Smooth muscle cell (in vitro differentiated cells): ENCODE results near the gene ELP4. TPM values are rescaled to one million over a fixed set of nuclear protein-coding genes. Genes with fewer than 3 reads are reported as not detected.
"Not testable (repeated sequence)": the region's sequence is repeated elsewhere in the genome, so short reads cannot be mapped to it uniquely, and the experiment has no call there.

Experiments used
- DNase-seq: peaks from one replicate; lab custom pipeline; 2025; ENCODE audit not compliant: unreplicated experiment; lab: John Stamatoyannopoulos, UW
- H2AFZ ChIP-seq: fragments of 200-600 bp; sonication (generic); 2 replicates; pipeline ENCODE4 v1.6.0; 2016; ENCODE audit warnings: antibody characterized with exemption, low read depth, mild to moderate bottlenecking
- H3F3A ChIP-seq: fragments of 200-600 bp; sonication (generic); 2 replicates; pipeline ENCODE4 v1.6.0; 2017; ENCODE audit warnings: antibody characterized with exemption, low read depth
- H3K27ac ChIP-seq: fragments of 200-600 bp; sonication (generic); 2 replicates; pipeline ENCODE4 v1.5.1; 2016; ENCODE audit warnings: low read depth, mild to moderate bottlenecking
- H3K27me3 ChIP-seq: fragments of 200-600 bp; sonication (generic); 2 replicates; pipeline ENCODE4 v1.6.1; 2016; ENCODE audit warnings: low read depth, mild to moderate bottlenecking
- H3K36me3 ChIP-seq: fragments of 200-600 bp; sonication (generic); 2 replicates; pipeline ENCODE4 v1.5.1; 2016; ENCODE audit warnings: low read depth
- H3K4me1 ChIP-seq: fragments of 200-600 bp; sonication (generic); 2 replicates; pipeline ENCODE4 v1.5.1; 2016; ENCODE audit warnings: low read depth
- H3K4me2 ChIP-seq: fragments of 200-600 bp; sonication (generic); 2 replicates; pipeline ENCODE4 v1.6.0; 2016; ENCODE audit warnings: mild to moderate bottlenecking
- H3K4me3 ChIP-seq: fragments of 200-600 bp; sonication (generic); 2 replicates; pipeline ENCODE4 v1.5.1; 2016; ENCODE audit warnings: mild to moderate bottlenecking
- H3K79me2 ChIP-seq: fragments of 200-600 bp; sonication (generic); 2 replicates; pipeline ENCODE4 v1.6.0; 2016; ENCODE audit warnings: low read depth, mild to moderate bottlenecking
- H3K9ac ChIP-seq: fragments of 200-600 bp; sonication (generic); 2 replicates; pipeline ENCODE4 v1.6.0; 2016; ENCODE audit warnings: low read depth
- H3K9me3 ChIP-seq: fragments of 200-600 bp; sonication (generic); replicated peaks from 2 replicates; pipeline ENCODE4 v1.5.1; 2016; ENCODE audit warnings: low read depth
- H4K20me1 ChIP-seq: fragments of 200-600 bp; sonication (generic); 2 replicates; pipeline ENCODE4 v1.6.0; 2016; ENCODE audit warnings: low read depth
- WGBS: methylation state at CpG from one replicate; pipeline ENCODE4 v1.1.7; 2016; ENCODE audit warnings: low lambda C conversion rate; 5-methylcytosine and 5-hydroxymethylcytosine counted together
- polyA plus RNA-seq: library from polyadenylated mRNA; unstranded; fragments of >200 nt; fragmentation: Nextera tagmentation; extraction: Ambion mirVana; gene quantifications from 2 replicates; pipeline ENCODE4 v1.2.1, GENCODE V29; 2016
- total RNA-seq: library from RNA; depleted of rRNA; stranded (reverse); fragments of >200 nt; gene quantifications from 2 replicates; pipeline ENCODE4 v1.2.3, GENCODE V29; 2014
- TF ChIP-seq, protein P1 (sequence below): fragments of 200-600 bp; sonication (generic); IDR thresholded peaks from 2 replicates; pipeline ENCODE4 v1.5.1; 2017; ENCODE audit warnings: borderline replicate concordance, mild to moderate bottlenecking, antibody characterized with exemption; ENCODE audit not compliant: insufficient read depth, poor library complexity, severe bottlenecking

ELP4 gene
- total and polyA plus RNA-seq, 2 experiments from 2014 or later: 19.5 to 28.4 TPM

DNA sequence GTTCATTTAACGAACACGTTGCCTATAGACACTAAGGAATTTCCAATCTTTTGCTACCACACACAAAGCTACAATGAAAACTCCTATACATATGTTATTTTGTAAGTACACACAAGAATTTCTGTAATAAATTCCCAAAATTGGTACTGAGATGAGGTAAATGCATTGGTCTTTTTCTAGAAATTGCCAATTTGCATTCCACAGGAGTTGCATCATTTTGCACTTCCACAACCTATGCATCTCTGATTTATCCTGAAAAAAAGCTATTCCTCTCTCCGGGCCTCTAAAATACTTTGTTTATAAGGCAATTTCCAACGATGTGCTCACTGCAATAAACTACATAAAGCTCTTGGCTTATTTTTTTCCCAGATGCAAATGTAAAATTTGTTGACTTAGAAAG lies 25.1 kb upstream of the ELP4 start:
- H3F3A ChIP-seq: no peaks in the 10 kb centered on the region
- 83% methylated on average over 4 of the region's 4 CpGs for WGBS

DNA sequence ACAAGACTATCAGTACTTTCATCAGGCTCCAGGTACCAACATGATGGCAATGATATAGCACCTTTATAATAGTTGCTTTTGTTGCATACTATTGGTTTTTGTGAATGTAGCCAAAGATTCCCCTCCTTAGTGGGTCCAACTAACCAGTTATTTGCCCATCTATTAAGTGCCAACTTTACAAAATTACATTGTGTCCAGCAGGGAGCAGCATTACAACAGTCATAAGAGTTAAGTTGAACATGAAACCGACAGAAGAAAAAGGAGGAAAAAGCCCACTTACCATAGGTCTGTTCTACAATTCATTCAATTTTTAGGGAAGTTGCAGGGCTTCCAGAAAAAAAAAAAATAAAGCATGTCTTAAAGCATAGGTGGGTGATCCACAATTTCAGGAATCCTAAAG lies 21.7 kb upstream of the ELP4 start:
- DNase-seq: no peak
- TF ChIP-seq, protein P1, sequence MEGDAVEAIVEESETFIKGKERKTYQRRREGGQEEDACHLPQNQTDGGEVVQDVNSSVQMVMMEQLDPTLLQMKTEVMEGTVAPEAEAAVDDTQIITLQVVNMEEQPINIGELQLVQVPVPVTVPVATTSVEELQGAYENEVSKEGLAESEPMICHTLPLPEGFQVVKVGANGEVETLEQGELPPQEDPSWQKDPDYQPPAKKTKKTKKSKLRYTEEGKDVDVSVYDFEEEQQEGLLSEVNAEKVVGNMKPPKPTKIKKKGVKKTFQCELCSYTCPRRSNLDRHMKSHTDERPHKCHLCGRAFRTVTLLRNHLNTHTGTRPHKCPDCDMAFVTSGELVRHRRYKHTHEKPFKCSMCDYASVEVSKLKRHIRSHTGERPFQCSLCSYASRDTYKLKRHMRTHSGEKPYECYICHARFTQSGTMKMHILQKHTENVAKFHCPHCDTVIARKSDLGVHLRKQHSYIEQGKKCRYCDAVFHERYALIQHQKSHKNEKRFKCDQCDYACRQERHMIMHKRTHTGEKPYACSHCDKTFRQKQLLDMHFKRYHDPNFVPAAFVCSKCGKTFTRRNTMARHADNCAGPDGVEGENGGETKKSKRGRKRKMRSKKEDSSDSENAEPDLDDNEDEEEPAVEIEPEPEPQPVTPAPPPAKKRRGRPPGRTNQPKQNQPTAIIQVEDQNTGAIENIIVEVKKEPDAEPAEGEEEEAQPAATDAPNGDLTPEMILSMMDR: peak; percentile 43
- Histone ChIP-seq H4K20me1 (peaks cover 60% of the 10 kb centered on the region), H3K4me2 (no peak overlapping the region), H3K9me3 (no peaks in the 10 kb centered on the region), H2AFZ (no peak overlapping the region), H3K27ac (no peak overlapping the region), H3K9ac (no peak overlapping the region), H3K4me3 (no peak overlapping the region), H3K27me3 (no peaks in the 10 kb centered on the region), H3K79me2 (peaks cover 33% of the 10 kb centered on the region), H3F3A (no peaks in the 10 kb centered on the region), H3K4me1 (peaks cover 23% of the 10 kb centered on the region), H3K36me3 (no peaks in the 10 kb centered on the region)
- WGBS: 35% methylated on average over 1 of the region's 1 CpG

More for the DNA sequence above, 25.1 kb upstream of the ELP4 start:
- TF ChIP-seq, protein P1: no peak
- Histone ChIP-seq H3K4me3 (no peak overlapping the region), H3K9ac (no peak overlapping the region), H4K20me1 (peaks cover 65% of the 10 kb centered on the region), H3K27ac (no peak overlapping the region), H3K79me2 (peaks cover 20% of the 10 kb centered on the region), H3K4me1 (peaks cover 35% of the 10 kb centered on the region), H2AFZ (no peak overlapping the region), H3K4me2 (no peak overlapping the region), H3K27me3 (no peaks in the 10 kb centered on the region), H3K9me3 (no peaks in the 10 kb centered on the region), H3K36me3 (no peaks in the 10 kb centered on the region)
- DNase-seq: no peak

DNA sequence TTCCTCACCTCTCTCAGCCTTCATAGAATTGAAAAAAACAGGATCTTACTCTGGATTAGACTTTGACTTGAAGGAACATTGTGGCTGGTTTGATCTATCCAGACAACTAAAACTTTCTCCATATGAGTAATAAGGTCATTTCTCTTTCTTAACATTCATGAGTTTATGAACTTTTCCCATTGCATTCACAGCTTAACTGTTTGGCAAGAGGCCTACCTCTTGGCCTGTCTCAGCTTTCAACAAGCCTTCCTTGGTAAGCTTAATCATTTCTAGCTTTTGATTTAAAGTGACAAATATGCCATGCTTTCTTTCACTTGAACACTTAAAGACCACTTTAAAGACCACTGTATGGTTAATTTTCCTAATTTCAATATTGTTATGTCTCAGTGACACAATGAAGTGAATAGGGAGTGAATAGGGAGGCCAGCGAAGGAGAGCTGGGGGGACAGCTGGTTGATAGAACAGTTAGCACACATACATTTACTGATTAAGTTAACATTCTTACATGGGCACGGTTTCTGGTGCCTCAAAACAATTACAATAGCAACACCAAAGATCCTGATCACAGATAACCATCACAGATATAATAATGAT lies 17.1 kb upstream of the ELP4 start:
- Histone ChIP-seq H3K27ac (no peak overlapping the region), H3K36me3 (no peaks in the 10 kb centered on the region), H3F3A (no peaks in the 10 kb centered on the region), H3K4me2 (no peak overlapping the region), H3K4me3 (no peak overlapping the region), H2AFZ (no peak overlapping the region), H3K4me1 (no peaks in the 10 kb centered on the region), H3K79me2 (peaks cover 33% of the 10 kb centered on the region), H3K9ac (no peak overlapping the region), H3K27me3 (no peaks in the 10 kb centered on the region), H4K20me1 (peaks cover 32% of the 10 kb centered on the region), H3K9me3 (no peaks in the 10 kb centered on the region)
- no peak for DNase-seq
- 95% methylated on average over 2 of the region's 2 CpGs for WGBS
- TF ChIP-seq, protein P1: no peak

DNA sequence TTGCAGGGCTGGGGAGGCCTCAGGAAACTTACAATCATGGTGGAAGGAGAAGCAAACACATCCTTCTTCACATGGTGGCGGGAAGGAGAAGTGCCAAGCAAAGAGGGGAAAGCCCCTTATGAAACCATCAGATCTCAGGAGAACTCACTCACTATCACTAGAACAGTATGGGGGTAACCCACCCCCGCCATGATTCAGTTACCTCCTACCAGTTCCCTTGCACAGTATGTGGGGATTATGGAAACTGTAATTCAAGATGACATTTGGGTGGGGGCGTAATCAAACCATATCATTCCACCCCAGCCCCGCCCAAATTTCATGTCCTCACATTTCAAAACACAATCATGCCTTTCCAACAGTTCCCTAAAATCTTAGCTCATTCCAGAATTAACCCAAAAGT lies 16.3 kb upstream of the ELP4 start:
- Histone ChIP-seq H3K27ac (no peak overlapping the region), H3K9me3 (no peaks in the 10 kb centered on the region), H3F3A (no peaks in the 10 kb centered on the region), H3K9ac (no peak overlapping the region), H4K20me1 (peaks cover 30% of the 10 kb centered on the region), H3K36me3 (no peaks in the 10 kb centered on the region), H3K4me2 (no peak overlapping the region), H3K4me1 (no peaks in the 10 kb centered on the region), H3K79me2 (peaks cover 41% of the 10 kb centered on the region), H2AFZ (no peak overlapping the region), H3K27me3 (no peaks in the 10 kb centered on the region), H3K4me3 (no peak overlapping the region)
- DNase-seq: no peak
- 99% methylated on average over 4 of the region's 4 CpGs for WGBS
- TF ChIP-seq, protein P1: no peak

DNA sequence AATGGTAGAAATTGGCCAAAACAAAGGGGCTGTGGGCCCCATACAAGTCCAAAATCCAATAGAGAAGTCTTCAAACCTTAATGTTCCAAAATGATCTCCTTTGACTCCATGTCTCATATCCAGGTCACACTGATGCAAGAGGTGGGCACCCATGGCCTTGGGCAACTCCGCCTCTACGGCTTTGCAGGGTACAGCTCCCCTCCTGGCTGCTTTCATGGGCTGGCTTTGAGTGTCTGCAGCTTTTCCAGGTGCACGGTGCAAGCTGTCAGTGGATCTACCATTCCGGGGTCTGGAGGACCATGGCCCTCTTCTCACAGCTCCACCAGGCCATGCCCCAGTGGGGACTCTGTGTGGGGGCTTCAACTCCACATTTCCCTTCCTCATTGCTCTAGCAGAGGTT lies 15.8 kb upstream of the ELP4 start:
- H3K9ac ChIP-seq, H3K9me3 ChIP-seq, H3K27ac ChIP-seq, H3K4me3 ChIP-seq, DNase-seq, H3K4me2 ChIP-seq, H3K4me1 ChIP-seq, H2AFZ ChIP-seq, H3K27me3 ChIP-seq, H3K36me3 ChIP-seq, H3F3A ChIP-seq: not testable (repeated sequence)
- H4K20me1 ChIP-seq: peaks cover 27% of the 10 kb centered on the region
- 97% methylated on average over 4 of the region's 4 CpGs for WGBS
- H3K79me2 ChIP-seq: peaks cover 46% of the 10 kb centered on the region
